NCI-H146 (cell line): ENCODE measurements around the gene HSCB.
A peak's percentile ranks its signal among the peaks of the same experiment; 100 is the strongest.
"Not testable (repeated sequence)": the region's sequence is repeated elsewhere in the genome, so short reads cannot be mapped to it uniquely, and the experiment has no call there.

Source experiments
- DNase-seq: peaks from one replicate; lab custom pipeline; 2025; lab: John Stamatoyannopoulos, UW

Gene HSCB

DNA sequence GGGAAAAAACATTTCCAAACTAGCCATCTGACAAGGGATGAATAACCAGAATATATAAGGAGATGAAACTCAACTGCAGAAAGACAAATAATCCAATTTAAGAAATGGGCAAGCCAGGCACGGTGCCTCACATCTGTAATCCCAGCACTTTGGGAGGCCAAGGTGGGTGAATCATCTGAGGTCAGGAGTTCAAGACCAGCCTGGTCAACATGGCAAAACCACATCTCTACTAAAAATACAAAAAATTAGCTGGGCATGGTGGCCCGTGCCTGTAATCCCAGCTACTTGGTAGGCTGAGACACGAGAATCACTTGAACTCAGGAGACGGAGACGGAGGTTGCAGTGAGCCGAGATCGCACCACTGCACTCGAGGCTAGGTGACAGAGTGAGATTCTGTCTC lies 3.0 kb upstream of the HSCB start:
- not testable (repeated sequence) for DNase-seq

DNA sequence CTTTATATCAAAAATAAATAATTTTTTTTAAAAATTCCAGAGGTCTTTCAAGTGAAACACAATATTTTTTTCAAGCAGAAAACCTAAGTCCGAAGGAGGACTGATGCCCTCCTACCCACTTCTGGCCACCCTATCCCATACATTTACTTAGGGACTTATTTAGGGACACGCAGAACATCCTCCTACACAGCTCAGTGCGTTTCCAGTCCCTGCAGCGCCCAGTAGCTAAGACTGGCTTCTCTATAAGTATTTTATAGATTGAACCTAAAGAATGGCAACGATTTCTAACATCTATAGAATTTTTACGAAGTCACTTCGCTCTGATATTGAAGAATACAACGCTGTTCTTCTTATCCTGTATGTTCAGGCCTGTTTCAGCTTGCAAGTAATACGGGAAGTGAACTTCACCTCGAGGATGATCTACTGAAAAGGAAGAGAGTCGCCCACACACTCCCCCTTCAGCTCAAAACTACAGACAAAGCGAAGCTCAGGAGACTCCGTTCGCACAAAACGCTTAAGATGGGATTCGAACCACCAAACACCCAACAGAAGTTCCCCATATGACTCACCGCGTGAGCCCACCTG lies 547 bp upstream of the HSCB start:
- DNase-seq, result no peak

DNA sequence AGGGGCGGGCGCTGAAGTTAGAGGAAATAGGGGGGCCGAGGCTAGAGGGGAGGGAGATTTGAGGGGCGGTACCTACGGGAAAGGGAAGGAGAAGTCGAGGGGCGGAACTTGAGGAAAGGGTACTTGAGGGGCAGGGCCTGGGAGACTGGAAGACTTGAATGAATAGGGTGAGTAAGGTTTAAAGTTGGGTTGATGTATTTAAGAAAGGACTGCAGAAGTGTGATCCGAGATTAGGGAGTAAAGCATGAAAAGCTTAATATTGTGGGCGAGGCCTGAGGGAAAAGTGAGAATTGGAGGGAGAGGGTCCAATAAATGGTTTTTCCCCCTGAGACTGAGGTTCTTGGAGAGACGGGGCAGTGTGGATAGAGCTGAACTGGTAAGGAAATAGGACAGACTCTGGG lies 723 bp downstream of the HSCB start:
- DNase-seq, result no peak

DNA sequence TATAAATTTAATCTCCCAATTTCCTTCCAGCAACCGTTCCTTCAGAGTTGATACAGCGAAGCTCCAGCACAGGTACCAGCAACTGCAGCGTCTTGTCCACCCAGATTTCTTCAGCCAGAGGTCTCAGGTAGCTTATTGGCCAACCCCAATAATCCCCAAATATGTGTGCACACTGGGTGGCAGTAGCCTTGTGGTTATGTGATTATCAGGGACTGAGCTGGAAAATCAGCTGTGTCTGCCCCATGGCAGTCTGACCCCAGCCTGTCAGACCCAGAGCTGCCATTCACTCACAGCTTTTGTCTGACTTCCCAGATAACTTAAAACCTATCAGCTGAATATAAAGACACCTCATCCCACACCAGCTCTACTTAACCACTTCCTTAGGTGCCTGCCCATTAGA lies 2.0 kb downstream of the HSCB start:
- no peak for DNase-seq

DNA sequence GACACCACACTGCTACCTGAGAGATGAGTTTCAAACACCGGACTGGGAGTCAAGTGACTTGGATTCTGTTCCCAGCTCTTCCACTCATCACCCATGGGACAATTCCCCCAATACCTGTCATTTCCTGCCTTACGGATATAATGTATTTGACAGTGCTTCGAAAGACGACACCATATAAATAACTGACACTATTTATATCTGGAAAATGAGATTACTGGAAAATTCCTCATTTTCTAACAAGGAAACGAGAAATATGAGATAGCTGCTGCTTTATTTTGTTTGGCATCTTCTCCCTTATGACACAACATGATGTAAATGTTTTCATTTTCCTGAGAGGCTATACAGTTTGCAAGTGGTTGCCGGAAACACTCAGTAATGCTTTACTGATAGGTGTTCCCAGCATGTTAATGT lies 8.6 kb downstream of the HSCB start:
- DNase-seq, result no peak

DNA sequence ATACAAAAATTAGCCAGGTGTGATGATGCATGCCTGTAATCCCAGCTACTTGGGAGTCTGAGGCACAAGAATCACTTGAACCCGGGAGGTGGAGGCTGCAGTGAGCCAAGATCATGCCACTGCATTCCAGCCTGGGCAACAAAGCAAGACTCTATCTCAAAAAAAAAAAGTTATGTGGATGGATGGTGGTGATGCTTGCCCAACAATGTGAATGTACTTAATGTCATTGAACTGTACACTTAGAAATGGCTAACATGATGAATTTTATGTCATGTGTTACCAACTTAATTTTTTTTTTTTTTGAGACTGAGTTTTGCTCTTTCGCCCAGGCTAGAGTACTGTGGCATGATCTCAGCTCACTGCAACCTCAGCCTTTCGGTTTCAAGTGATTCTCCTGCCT lies 12.7 kb downstream of the HSCB start:
- DNase-seq, result not testable (repeated sequence)

DNA sequence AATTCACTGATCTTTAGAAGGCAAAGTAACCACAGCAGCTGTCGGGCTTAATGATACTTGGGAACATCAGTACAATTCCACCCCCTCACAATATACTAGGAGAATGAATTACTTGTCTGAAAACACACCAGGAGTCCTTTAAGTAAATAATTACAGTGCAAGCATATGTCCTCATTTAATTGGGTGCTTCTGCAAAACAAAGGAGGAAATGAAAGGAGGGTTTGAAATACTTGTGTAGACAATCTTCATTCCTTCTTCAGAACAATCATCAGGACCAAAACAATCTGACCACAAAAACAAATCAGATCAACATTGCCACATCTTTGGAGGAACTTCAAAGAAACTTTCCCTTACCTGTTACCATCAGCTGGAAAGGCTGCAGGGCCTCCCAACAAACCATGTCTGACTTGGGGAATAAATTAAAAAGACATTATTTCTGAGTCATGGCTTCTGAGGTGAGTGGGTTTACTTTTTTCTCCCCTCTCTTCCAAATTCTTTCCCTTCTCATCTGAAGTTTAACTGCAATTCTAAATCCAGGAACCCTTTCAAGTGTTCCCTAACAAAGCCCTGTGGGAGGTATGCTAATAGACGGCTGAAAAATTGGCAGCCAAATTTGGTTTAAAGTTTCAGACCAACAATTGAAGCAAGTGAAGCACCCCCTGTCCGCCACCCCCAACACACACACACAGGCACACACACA lies 18.2 kb downstream of the HSCB start:
- DNase-seq, result peak; percentile 80

DNA sequence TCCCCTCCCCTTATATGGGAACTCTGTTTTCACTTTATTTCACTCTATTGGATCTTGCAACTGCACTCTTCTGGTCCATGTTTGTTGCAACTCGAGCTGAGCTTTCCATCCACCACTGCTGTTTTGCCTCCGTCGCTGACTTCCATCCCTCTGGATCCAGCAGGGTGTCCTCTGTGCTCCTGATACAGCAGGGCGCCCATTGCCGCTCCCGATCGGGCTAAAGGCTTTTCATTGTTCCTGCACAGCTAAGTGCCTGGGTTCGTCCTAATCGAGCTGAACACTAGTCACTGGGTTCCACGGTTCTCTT lies 19.6 kb downstream of the HSCB start:
- DNase-seq, result peak; percentile 26

DNA sequence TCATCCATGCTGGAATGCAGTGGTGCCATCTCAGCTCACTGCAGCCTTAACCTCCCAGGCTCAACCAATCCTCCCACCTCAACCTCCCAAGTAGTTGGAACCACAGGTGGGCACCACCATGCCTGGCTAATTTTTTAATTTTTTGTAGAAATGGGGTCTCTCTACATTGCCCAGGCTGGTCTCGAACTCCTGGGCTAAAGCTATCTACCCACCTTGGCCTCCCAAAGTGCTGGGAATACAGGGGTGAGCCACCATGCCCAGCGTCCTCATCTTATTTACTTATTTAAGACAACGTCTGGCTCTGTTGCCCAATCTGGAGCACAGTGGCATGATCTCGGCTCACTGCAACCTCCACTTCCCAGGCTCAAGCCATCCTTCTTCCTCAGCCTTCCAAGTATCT lies 20.2 kb downstream of the HSCB start:
- DNase-seq, result not testable (repeated sequence)

DNA sequence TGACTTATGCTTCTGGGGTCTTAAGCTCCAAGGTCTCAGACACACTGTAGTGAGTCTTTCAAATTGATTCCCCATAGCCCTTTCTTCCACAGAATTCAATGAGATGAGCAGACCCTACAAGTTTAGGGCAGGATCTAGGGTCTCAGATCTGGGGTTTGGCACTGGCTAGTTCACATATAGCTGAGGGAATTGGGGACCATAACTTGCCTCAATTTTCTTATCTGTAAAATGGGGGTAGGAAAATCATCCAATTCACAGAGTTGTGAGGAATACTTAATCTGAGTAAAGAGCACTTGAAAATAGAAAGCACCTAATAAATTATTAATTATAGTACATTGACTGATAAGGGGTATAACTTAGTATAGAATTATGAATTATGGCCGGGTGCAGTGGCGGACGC lies 24.8 kb downstream of the HSCB start:
- DNase-seq, result no peak

DNA sequence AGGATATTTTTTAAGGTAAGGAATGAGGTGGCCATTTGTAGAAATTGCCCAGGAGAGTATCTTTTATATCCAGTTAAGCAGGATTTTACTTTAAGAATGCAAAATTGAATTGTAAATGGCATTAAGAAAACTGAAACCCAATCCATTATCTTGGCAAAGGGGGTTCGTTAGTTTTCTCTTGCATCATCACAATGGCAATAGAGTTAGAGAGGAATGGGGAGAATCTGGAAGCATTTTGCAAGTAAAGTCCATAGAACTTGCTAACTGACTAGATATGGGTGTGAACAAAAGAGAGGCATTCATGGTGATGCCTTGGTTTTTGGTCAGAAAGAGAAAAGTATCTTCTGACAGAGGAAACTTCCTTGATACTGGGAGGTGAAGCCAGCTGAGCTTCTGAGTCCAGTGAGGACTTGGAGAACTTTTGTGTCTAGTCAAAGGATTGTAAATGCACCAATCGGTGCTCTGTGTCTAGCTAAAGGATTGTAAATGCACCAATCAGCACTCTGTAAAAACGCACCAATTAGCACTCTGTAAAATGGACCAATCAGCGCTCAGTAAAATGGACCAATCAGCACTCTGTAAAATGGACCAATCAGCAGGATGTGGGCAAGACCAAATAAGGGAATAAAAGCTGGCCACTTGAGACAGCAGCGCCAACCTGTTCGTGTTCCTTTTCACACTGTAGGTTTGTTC lies 27.0 kb downstream of the HSCB start:
- DNase-seq, result no peak

DNA sequence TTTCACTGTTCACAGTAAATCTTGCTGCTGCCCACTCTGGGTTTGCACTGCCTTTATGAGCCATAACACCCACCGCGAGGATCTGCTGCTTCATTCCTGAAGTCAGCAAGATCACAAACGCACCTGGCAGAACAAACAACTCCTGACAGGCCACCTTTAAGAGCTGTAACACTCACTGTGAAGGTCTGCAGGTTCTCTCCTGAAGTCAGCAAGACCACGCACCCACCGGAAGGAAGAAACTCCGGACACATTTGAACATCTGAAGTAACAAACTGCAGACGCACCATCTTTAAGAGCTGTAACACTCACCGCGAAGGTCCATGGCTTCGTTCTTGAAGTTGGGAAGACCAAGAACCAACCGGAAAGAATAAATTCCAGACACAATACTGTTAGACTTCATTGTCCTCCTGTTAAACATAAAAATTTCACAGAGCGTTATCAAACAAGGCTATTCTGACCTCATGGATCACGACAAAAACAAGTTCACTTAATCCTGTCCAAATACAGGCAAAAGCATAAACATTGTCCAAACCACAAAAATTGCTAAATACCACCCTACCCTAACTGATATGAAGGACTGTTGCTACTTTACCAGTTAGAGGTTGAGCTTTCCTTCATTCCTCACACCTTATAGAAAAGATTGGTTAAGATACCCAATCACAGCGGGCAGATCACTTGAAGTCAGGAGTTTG lies 27.7 kb downstream of the HSCB start:
- no peak for DNase-seq

DNA sequence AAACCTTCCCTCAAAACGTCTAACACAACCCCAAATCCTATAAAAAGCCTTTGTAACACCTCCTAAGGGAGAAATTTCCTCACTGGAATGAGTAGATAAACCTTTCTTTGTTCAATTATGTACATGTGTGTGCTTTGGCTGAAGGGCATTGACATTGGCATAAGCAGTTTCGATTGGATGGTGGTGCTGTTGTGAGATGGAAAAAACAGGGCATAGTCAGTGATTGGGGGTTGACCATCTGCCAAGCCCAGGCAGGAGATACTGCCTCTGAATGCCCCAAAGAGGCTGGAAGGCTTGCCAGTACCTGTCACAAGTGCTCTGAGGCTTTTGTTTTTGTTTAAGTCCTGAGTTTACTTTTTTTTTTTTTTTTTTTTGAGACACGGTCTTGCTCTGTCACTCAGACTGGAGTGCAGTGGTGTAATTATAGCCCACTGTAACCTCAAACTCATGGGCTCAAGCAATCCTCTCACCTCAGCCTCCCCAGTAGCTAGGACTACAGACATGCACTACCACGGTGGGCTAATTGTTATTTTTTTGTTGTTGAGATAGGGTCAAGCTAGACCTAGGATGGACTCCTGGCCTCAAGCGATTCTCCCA lies 29.5 kb downstream of the HSCB start:
- no peak for DNase-seq

DNA sequence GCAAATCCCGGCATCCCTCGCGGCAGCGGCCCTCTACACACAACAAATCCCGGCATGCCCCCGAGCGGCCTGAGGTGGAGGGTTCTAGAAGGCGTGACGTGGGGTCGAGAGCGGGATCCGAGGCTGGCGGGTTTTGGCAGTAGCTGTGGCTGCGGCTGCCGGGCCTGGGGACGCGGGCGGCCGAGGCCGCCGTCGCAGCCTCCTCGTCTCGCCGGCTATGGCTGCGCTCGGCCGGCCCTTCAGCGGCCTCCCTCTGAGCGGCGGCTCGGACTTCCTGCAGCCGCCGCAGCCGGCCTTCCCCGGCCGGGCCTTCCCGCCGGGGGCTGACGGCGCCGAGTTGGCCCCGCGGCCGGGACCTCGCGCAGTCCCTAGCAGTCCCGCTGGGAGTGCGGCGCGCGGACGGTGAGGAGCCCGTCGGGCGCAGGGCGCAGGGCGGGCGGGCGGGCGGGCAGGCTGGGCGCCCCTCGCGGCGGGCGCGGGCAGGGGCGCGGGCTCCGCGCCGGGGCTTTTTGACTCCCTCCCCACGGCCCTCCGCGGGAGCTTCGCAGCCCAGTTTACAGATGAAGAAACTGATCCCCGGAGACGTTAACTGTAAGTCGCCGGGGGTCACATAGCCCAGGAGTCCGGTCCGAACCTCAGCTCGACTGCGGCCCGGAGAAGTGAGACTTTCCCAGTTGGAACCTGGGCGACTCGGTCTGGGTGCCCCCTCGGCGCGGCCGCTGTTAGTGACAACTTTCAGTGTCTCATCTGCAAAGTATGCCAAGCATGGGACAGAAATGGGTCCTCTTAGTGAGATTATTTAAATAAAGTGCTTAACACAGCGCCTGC lies 31.0 kb downstream of the HSCB start, which contains the start of gene CCDC117:
Gene CCDC117, plus strand, starts transcription at position 63 of the 828 bp plus-strand sequence. Its CDS starts 155 bp downstream, at position 218.
- DNase-seq, result peak; percentile 93

DNA sequence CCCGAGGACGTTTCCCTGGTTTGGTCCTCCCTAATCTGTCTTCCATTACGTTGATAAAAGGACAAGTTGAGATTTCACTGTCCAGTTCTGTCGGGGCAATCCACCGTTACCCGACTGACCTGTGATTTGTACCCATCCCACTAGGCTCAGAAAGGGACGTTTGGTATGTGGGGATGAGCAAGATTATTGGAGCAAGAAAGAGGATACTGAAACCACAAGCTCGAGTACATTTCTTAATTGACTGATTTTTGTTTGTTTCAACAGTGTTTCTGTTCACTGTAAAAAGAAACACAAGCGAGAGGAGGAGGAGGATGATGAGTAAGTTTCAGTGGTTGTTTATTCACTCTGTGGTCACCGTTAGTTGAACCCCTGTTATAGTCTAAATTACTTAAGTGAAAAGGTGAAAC lies 31.6 kb downstream of the HSCB start:
- DNase-seq, result no peak

DNA sequence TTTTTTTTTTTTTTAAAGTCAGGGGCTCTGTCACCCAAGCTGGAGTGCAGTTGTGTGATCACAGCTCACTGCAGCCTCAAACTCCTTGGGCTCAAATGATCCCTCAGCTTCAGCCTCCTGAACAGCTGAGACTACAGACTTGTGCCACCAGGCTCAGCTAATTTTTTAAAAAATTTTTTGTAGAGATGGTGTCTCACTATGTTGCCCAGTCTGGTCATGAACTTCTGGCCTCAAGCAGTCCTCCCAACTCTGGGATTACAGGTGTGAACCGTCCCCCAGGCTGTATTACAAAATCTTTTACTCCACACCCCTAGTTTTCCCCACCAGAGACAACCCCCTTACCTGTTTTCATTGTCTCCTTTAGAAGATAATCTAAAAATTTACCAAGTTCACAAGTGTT lies 32.5 kb downstream of the HSCB start:
- DNase-seq, result no peak

DNA sequence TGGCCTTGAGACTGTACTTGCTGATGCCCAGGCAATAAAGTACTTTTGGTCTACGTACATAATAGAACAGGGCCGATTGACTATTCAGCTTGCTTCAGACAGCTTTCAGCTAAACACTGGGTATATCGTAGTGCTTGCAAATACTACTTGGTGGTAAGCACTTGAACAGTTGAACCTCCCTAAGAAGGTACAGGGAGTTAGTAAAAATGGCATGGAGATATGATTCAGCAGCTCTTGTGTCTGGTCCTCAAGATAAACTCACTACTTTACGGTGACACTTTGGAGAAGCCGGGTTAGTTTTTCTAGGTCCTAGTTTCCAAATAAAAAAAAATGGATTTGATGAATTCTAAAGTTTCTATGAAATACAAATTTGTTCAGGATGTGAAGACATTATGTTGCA lies 38.0 kb downstream of the HSCB start:
- DNase-seq, result no peak

DNA sequence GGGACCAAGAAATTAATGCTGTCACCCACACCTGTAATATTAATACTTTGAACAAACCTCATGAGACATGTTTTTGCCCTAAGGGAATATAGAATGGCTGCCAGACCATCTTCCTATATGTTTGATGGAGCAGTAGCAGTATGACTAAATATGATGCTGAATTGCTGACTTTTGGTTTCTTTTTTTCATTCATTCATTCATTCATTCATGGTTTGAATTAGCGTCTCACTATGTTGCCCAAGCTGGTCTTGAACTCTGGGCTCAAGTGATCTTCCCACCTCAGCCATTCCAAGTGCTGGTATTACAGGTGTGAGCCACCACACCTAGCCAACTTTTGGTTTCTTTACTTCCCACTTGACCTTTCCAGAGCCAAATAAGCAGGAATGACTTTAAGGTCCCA lies 38.5 kb downstream of the HSCB start:
- DNase-seq, result no peak

DNA sequence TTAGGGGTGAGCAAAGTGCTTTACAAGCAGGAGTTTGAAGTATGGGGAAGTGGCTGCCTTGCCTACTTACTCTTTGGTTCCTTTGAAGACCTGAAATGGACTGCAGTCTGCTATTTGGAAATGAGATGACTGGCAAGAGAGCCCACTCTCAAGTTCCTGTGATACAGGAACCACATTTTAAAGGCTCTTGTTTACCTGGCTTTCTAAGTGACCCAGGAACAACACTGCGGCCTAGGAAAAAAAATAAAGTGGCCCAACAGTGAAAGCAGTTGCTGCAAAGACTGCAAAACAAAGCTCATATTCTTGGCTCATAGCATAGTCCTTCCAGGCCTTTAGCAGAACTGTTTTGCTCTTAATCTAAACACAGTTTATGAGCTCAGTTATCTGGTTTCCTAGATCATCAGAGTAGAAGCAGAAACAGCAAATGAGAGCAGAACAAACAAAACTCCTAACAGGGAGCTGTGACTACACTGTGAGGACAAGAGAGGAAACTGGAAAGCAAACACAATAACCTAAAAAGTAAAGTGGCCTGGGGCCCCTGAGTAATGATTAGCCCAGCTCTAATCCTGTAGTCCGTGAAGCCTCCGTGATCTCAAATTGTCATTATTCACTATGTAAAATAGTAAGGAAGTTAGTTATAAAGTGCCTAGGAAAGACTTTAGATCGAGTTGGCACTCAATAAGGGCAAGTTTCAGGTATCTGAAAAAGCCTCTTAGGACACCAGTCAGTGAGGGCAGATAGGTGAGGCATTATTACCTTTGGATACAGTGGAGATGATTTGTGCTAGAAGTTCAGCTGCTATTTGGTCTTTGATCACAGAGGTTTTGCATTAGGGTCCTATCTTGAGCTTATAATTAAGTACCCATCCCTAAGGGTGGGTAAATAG lies 42.2 kb downstream of the HSCB start:
- peak; percentile 16 for DNase-seq

DNA sequence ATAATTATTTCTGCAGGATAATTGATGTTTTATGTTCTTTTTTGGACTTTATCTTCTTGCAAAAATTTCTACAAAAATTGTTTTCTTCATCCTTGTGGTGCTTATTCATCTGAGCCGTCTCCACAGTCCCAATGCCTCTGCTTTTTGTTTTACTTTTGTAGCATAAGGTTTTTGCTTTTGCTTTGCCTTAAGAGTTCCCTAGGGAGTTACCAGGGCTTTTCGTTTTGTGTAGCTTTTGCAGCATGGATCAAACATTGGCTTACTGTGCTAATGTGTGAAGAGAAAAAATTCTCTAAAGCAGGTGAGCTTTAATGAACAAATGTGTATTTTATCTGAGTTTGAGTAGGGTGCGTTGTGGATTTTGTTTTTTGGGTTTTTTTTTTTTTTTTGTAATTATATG lies 46.8 kb downstream of the HSCB start:
- DNase-seq, result no peak

DNA sequence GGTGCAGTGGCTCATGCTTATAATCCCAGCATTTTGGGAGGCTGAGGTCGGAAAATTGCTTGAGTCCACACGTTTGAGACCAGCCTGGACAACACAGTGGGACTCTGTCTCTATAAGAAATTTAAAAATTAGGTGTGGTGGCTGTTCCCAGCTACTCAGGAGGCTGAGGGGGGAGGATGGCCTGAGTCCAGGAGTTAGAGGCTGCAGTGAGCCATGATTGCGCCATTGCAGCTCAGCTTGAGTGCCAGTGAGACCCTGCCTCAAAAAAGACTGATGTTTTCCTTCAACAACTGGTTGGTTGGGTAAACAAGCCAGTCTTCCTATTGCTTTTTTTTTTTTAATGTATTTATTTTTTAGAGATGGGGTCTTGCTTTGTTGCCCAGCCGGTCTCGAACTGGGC lies 49.3 kb downstream of the HSCB start:
- no peak for DNase-seq
